ENCODE results near the gene GPR176.

The GPR176 gene

GRCh38 chr15:39889601-39890000 is 30.5 kb downstream of the GPR176 start:
- no peak for TF ChIP-seq CTCF (IDR thresholded peaks at IDR 0.05; ENCODE audit: control insufficient read depth, insufficient read depth, low read depth, low read length, missing control alignments)
- no peak overlapping the region for H3K4me3 ChIP-seq (ENCODE audit: control insufficient read depth, low read depth, low read length)
- DNase-seq (ENCODE audit: low read depth): no peak

- no peak overlapping the region for H3K4me3 ChIP-seq (ENCODE audit: control insufficient read depth, low read depth, low read length)
- TF ChIP-seq CTCF (IDR thresholded peaks at IDR 0.05; ENCODE audit: control insufficient read depth, insufficient read depth, low read depth, low read length, missing control alignments): no peak
- DNase-seq (ENCODE audit: low read depth): no peak
Observed at GRCh38 chr15:39888809-39889208, 31.3 kb downstream of the GPR176 start.

GRCh38 chr15:39888243-39888642 is 31.8 kb downstream of the GPR176 start:
- no peak overlapping the region for H3K4me3 ChIP-seq (ENCODE audit: control insufficient read depth, low read depth, low read length)
- TF ChIP-seq CTCF (IDR thresholded peaks at IDR 0.05; ENCODE audit: control insufficient read depth, insufficient read depth, low read depth, low read length, missing control alignments): no peak
- no peak for DNase-seq (ENCODE audit: low read depth)

GRCh38 chr15:39887832-39888231 is 32.2 kb downstream of the GPR176 start:
- no peak overlapping the region for H3K4me3 ChIP-seq (ENCODE audit: control insufficient read depth, low read depth, low read length)
- peak; percentile 52 for TF ChIP-seq CTCF (IDR thresholded peaks at IDR 0.05; ENCODE audit: control insufficient read depth, insufficient read depth, low read depth, low read length, missing control alignments)
- peak; percentile 28 for DNase-seq (ENCODE audit: low read depth)

GRCh38 chr15:39887211-39887610 is 32.9 kb downstream of the GPR176 start:
- TF ChIP-seq CTCF (IDR thresholded peaks at IDR 0.05; ENCODE audit: control insufficient read depth, insufficient read depth, low read depth, low read length, missing control alignments): no peak

GRCh38 chr15:39886418-39886817 is 33.6 kb downstream of the GPR176 start:
- DNase-seq (ENCODE audit: low read depth): no peak
- no peak overlapping the region for H3K4me3 ChIP-seq (ENCODE audit: control insufficient read depth, low read depth, low read length)
- TF ChIP-seq CTCF (IDR thresholded peaks at IDR 0.05; ENCODE audit: control insufficient read depth, insufficient read depth, low read depth, low read length, missing control alignments): no peak

More at GRCh38 chr15:39887211-39887610, 32.9 kb downstream of the GPR176 start:
- DNase-seq (ENCODE audit: low read depth): no peak
- H3K4me3 ChIP-seq (ENCODE audit: control insufficient read depth, low read depth, low read length): no peak overlapping the region

All from AG09309 (cell line).